Stimulated activated CD4-positive, alpha-beta T cell treated with anti-CD3 and anti-CD28 coated beads, Interleukin-1b, Interleukin-23, amount 100 ng/mL, for 4 hours (primary cell): ENCODE measurements around the gene TGIF2.
"Not testable (repeated sequence)": the region's sequence is repeated elsewhere in the genome, so short reads cannot be mapped to it uniquely, and the experiment has no call there.

ENCODE experiments used
- DNase-seq, 2 donors: peaks; one replicate each; pipeline ENCODE4 v3.0.0-alpha.2; 2020; ENCODE audit warnings: low read depth in 2 of 2

The TGIF2 gene

GRCh38 chr20:36614781-36615557, 41.6 kb downstream of the TGIF2 start:
- no peak for DNase-seq

- no peak for DNase-seq
Observed at GRCh38 chr20:36620917-36621316, 47.5 kb downstream of the TGIF2 start.

- DNase-seq, result no peak
Observed at GRCh38 chr20:36623444-36623843, 50.0 kb downstream of the TGIF2 start.

GRCh38 chr20:36624068-36624943, 50.9 kb downstream of the TGIF2 start:
- no peak for DNase-seq

- no peak for DNase-seq
Observed at GRCh38 chr20:36624944-36625324, 51.5 kb downstream of the TGIF2 start.

GRCh38 chr20:36628076-36628475, 54.7 kb downstream of the TGIF2 start:
- no peak for DNase-seq

- no peak for DNase-seq
Observed at GRCh38 chr20:36629719-36630681, 56.6 kb downstream of the TGIF2 start.

- no peak for DNase-seq
Observed at GRCh38 chr20:36631646-36632045, 58.2 kb downstream of the TGIF2 start.

GRCh38 chr20:36632147-36632486, 58.7 kb downstream of the TGIF2 start:
- DNase-seq, result no peak

GRCh38 chr20:36632487-36633284, 59.3 kb downstream of the TGIF2 start:
- DNase-seq, result no peak

GRCh38 chr20:36633285-36633772, 59.9 kb downstream of the TGIF2 start:
- no peak for DNase-seq

GRCh38 chr20:36634342-36634741, 60.9 kb downstream of the TGIF2 start:
- no peak for DNase-seq

GRCh38 chr20:36638876-36639400, 65.5 kb downstream of the TGIF2 start:
- DNase-seq, result not testable (repeated sequence)

GRCh38 chr20:36641506-36641843, 68.1 kb downstream of the TGIF2 start:
- DNase-seq, result no peak

- DNase-seq, result no peak
Observed at GRCh38 chr20:36642136-36642535, 68.7 kb downstream of the TGIF2 start.
